ENCODE measurements around the gene APBA2.

GRCh38 chr15:29133321-29133720, 247.5 kb downstream of the APBA2 start:
- TF ChIP-seq CTCF (IDR thresholded peaks at IDR 0.05; ENCODE audit: low read length) (no peak), EZH2 (optimal IDR thresholded peaks at IDR 0.05; ENCODE audit: low read depth, low read length) (no peak), EZH2phosphoT487 (IDR thresholded peaks at IDR 0.05; ENCODE audit: low read length) (no peak)

Data from MM.1S (cell line).